ENCODE data around the gene PRKCSH.

DNA sequence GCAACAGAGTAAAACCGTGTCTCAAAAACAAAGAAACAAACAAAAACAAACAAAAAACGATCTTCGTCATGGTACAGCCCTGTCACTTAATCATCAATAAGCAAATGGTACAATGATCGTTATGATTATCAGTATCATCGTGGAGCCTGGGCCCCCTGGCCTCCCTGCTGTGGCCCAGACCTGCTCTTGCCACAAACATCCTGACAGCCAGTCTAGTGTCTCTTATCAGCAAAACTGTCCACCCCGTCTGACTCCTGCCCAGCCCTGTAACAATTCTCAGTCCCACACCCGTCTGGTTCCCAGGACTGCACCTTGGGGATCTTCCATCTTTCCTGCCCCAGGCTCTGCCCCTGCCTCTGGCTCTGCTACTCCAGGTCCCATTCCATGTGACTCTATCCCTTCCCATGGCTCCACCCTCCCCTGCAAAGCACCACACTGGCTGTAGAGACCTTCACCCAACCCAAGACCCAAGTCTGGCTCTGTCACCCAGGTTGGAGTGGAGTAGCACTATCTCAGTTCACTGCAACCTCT, 64.5 kb downstream of the PRKCSH start:
- TF ChIP-seq POLR2AphosphoS5 (IDR thresholded peaks at IDR 0.05; ENCODE audit: low read depth) (no peak), EZH2 (IDR thresholded peaks at IDR 0.05; ENCODE audit: low read depth, unreplicated experiment) (no peak), JUNB (IDR thresholded peaks at IDR 0.05; ENCODE audit: unreplicated experiment) (no peak), EZH2phosphoT487 (IDR thresholded peaks at IDR 0.05; ENCODE audit: unreplicated experiment) (no peak), NANOG (IDR thresholded peaks at IDR 0.05; ENCODE audit: borderline replicate concordance) (no peak)
- TF ChIP-seq, protein P1, sequence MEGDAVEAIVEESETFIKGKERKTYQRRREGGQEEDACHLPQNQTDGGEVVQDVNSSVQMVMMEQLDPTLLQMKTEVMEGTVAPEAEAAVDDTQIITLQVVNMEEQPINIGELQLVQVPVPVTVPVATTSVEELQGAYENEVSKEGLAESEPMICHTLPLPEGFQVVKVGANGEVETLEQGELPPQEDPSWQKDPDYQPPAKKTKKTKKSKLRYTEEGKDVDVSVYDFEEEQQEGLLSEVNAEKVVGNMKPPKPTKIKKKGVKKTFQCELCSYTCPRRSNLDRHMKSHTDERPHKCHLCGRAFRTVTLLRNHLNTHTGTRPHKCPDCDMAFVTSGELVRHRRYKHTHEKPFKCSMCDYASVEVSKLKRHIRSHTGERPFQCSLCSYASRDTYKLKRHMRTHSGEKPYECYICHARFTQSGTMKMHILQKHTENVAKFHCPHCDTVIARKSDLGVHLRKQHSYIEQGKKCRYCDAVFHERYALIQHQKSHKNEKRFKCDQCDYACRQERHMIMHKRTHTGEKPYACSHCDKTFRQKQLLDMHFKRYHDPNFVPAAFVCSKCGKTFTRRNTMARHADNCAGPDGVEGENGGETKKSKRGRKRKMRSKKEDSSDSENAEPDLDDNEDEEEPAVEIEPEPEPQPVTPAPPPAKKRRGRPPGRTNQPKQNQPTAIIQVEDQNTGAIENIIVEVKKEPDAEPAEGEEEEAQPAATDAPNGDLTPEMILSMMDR (conservative IDR thresholded peaks at IDR 0.05; ENCODE audit: low read depth in 2 of 2): no peak
- TF ChIP-seq, protein P2, sequence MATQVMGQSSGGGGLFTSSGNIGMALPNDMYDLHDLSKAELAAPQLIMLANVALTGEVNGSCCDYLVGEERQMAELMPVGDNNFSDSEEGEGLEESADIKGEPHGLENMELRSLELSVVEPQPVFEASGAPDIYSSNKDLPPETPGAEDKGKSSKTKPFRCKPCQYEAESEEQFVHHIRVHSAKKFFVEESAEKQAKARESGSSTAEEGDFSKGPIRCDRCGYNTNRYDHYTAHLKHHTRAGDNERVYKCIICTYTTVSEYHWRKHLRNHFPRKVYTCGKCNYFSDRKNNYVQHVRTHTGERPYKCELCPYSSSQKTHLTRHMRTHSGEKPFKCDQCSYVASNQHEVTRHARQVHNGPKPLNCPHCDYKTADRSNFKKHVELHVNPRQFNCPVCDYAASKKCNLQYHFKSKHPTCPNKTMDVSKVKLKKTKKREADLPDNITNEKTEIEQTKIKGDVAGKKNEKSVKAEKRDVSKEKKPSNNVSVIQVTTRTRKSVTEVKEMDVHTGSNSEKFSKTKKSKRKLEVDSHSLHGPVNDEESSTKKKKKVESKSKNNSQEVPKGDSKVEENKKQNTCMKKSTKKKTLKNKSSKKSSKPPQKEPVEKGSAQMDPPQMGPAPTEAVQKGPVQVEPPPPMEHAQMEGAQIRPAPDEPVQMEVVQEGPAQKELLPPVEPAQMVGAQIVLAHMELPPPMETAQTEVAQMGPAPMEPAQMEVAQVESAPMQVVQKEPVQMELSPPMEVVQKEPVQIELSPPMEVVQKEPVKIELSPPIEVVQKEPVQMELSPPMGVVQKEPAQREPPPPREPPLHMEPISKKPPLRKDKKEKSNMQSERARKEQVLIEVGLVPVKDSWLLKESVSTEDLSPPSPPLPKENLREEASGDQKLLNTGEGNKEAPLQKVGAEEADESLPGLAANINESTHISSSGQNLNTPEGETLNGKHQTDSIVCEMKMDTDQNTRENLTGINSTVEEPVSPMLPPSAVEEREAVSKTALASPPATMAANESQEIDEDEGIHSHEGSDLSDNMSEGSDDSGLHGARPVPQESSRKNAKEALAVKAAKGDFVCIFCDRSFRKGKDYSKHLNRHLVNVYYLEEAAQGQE (IDR thresholded peaks at IDR 0.05; ENCODE audit: unreplicated experiment): no peak
- TF ChIP-seq, protein P3, sequence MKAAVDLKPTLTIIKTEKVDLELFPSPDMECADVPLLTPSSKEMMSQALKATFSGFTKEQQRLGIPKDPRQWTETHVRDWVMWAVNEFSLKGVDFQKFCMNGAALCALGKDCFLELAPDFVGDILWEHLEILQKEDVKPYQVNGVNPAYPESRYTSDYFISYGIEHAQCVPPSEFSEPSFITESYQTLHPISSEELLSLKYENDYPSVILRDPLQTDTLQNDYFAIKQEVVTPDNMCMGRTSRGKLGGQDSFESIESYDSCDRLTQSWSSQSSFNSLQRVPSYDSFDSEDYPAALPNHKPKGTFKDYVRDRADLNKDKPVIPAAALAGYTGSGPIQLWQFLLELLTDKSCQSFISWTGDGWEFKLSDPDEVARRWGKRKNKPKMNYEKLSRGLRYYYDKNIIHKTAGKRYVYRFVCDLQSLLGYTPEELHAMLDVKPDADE (IDR thresholded peaks at IDR 0.05): no peak

Data from GM23338 (cell line).